CD4-positive, alpha-beta T cell treated with Interleukin-6 at 100 ng/mL for 8 hours (primary cell): Measurements from ENCODE around the gene TAF11L2.
"Not testable (repeated sequence)": the region's sequence is repeated elsewhere in the genome, so short reads cannot be mapped to it uniquely, and the experiment has no call there.

Experiments used
- DNase-seq: peaks from one replicate; pipeline ENCODE4 v3.0.0-alpha.2; 2020; ENCODE audit warnings: mixed read lengths, low spot score

TAF11L2 gene

GRCh38 chr5:17526504-17526903 lies 28.5 kb downstream of the TAF11L2 start:
- peak; percentile 5 for DNase-seq

- not testable (repeated sequence) for DNase-seq
Measured at GRCh38 chr5:17528369-17528768, 30.3 kb downstream of the TAF11L2 start, which contains the start of gene TAF11L6. Gene TAF11L6, plus strand, starts transcription at chr5:17528669.
